ENCODE measurements around the gene KCNT2.

- TF ChIP-seq YY1 (IDR thresholded peaks at IDR 0.05; ENCODE audit: low read depth, low read length) (no peak), CBX5 (IDR thresholded peaks at IDR 0.05; ENCODE audit: low read depth, low read length) (no peak), SP1 (IDR thresholded peaks at IDR 0.05; ENCODE audit: low read depth, low read length) (no peak), POLR2A (IDR thresholded peaks at IDR 0.05; ENCODE audit: control extremely low read depth in 1 of 2, low read depth in 2 of 2, low read length in 2 of 2) (no peak), CTCF (IDR thresholded peaks at IDR 0.05; ENCODE audit: control extremely low read depth in 1 of 3, insufficient read depth in 1 of 3, low read depth in 1 of 3, low read length in 3 of 3) (peak in 1 of 3 experiments; percentile 36; a peak in 2 of 4 replicates), BCL11A (IDR thresholded peaks at IDR 0.05; ENCODE audit: low read depth in 2 of 2, low read length in 2 of 2) (no peak), EP300 (IDR thresholded peaks at IDR 0.05; ENCODE audit: borderline replicate concordance in 1 of 2, low read depth in 2 of 2, low read length in 2 of 2) (no peak), RFX5 (IDR thresholded peaks at IDR 0.05; ENCODE audit: borderline replicate concordance, low read depth, low read length) (no peak)
These were observed 252.9 kb downstream of the KCNT2 start for GRCh38 chr1:196355206-196355786.

Data from H1 (cell line).